CD14-positive monocyte (primary cell): ENCODE measurements around the gene KIRREL3. TPM values are rescaled to one million over a fixed set of nuclear protein-coding genes. Genes with fewer than 3 reads are reported as not detected.

Source experiments
- DNase-seq, 3 donors: peaks; one replicate each; pipeline ENCODE4 v3.0.0-alpha.2; 2011 to 2022
- H2AFZ ChIP-seq: 2 replicates; pipeline ENCODE4 v1.6.0; 2012; ENCODE audit warnings: mild to moderate bottlenecking, low read depth, low read length, inconsistent platforms; ENCODE audit not compliant: insufficient read depth, poor library complexity, severe bottlenecking
- H3K27ac ChIP-seq, 2 donors: 1 replicate in 1 of 2; 2 replicates in 1 of 2; pipeline ENCODE4 v1.5.1; 2012 to 2013; ENCODE audit warnings: low read length in 2 of 2, control low read depth in 1 of 2, inconsistent platforms in 1 of 2, low read depth in 1 of 2, mild to moderate bottlenecking in 1 of 2
- H3K27me3 ChIP-seq, 2 donors: one replicate each; pipeline versions ENCODE4 v1.6.0 to v1.6.1; 2011 to 2013; ENCODE audit warnings: low read length in 2 of 2; ENCODE audit not compliant: control insufficient read depth in 2 of 2, insufficient read depth in 2 of 2
- H3K36me3 ChIP-seq, 2 donors: replicated peaks in 1 of 2; 1 replicate in 1 of 2; 2 replicates in 1 of 2; pipeline versions ENCODE4 v1.5.1 to v1.6.1; 2012 to 2013; ENCODE audit warnings: low read length in 2 of 2, control low read depth in 1 of 2, inconsistent platforms in 1 of 2, mild to moderate bottlenecking in 1 of 2; ENCODE audit not compliant: insufficient read depth in 2 of 2, control insufficient read depth in 1 of 2
- H3K4me1 ChIP-seq, 2 donors: 1 replicate in 1 of 2; 2 replicates in 1 of 2; pipeline versions ENCODE4 v1.5.1 to v1.6.1; 2012 to 2013; ENCODE audit warnings: low read length in 2 of 2, control low read depth in 1 of 2, inconsistent platforms in 1 of 2, mild to moderate bottlenecking in 1 of 2, moderate library complexity in 1 of 2; ENCODE audit not compliant: insufficient read depth in 2 of 2, control insufficient read depth in 1 of 2
- H3K4me2 ChIP-seq: replicated peaks from 2 replicates; pipeline ENCODE3; 2012; ENCODE audit warnings: low read length, moderate library complexity, mild to moderate bottlenecking; ENCODE audit not compliant: poor library complexity, severe bottlenecking; ENCODE audit errors: extremely low read depth
- H3K4me3 ChIP-seq, 3 experiments: fragments of 200-600 bp in 1 of 3; sonication (generic) in 1 of 3; replicated peaks in 1 of 3; 1 replicate in 2 of 3; 2 replicates in 1 of 3; pipeline ENCODE4 v1.5.1; 2011 to 2013; ENCODE audit warnings: low read length in 3 of 3, mild to moderate bottlenecking in 3 of 3, control low read depth in 2 of 3, low read depth in 2 of 3, inconsistent platforms in 1 of 3, moderate library complexity in 1 of 3
- H3K79me2 ChIP-seq: 2 replicates; pipeline ENCODE4 v1.6.0; 2012; ENCODE audit warnings: mild to moderate bottlenecking, control low read depth, inconsistent platforms, low read length, moderate library complexity; ENCODE audit not compliant: insufficient read depth
- H3K9ac ChIP-seq: 2 replicates; pipeline ENCODE4 v1.6.0; 2017; ENCODE audit warnings: low read length, mild to moderate bottlenecking; ENCODE audit not compliant: insufficient read depth, poor library complexity, severe bottlenecking
- H3K9me3 ChIP-seq, 2 donors: replicated peaks in 1 of 2; 1 replicate in 1 of 2; 2 replicates in 1 of 2; pipeline versions ENCODE4 v1.5.1 to v1.6.1; 2012 to 2013; ENCODE audit warnings: low read length in 2 of 2, control low read depth in 1 of 2; ENCODE audit not compliant: control insufficient read depth in 1 of 2, insufficient read depth in 1 of 2
- H4K20me1 ChIP-seq: 2 replicates; pipeline ENCODE4 v1.6.0; 2012; ENCODE audit warnings: mild to moderate bottlenecking, low read length, control low read depth, moderate library complexity; ENCODE audit not compliant: insufficient read depth
- H3K27ac Mint-ChIP-seq, 7 donors: one replicate each; pipeline ENCODE4 v1.8.0; 2020; ENCODE audit warnings: mild to moderate bottlenecking in 7 of 7, mixed read lengths in 7 of 7, moderate library complexity in 6 of 7, inconsistent platforms in 2 of 7
- H3K27me3 Mint-ChIP-seq, 3 donors: one replicate each; pipeline ENCODE4 v1.8.0; 2021 to 2022; ENCODE audit warnings: low read depth in 3 of 3, mild to moderate bottlenecking in 3 of 3, mixed read lengths in 3 of 3, moderate library complexity in 3 of 3, inconsistent platforms in 1 of 3
- H3K36me3 Mint-ChIP-seq, 2 donors: one replicate each; pipeline ENCODE4 v1.8.0; 2020; ENCODE audit warnings: mixed read lengths in 2 of 2, inconsistent platforms in 1 of 2, mild to moderate bottlenecking in 1 of 2
- H3K4me1 Mint-ChIP-seq: one replicate; pipeline ENCODE4 v1.8.0; 2020; ENCODE audit warnings: mild to moderate bottlenecking, mixed read lengths
- H3K4me3 Mint-ChIP-seq, 2 donors: one replicate each; pipeline ENCODE4 v1.8.0; 2020; ENCODE audit warnings: mild to moderate bottlenecking in 2 of 2, mixed read lengths in 2 of 2, moderate library complexity in 1 of 2
- H3K9me3 Mint-ChIP-seq, 7 donors: one replicate each; pipeline ENCODE4 v1.8.0; 2020 to 2022; ENCODE audit warnings: mixed read lengths in 7 of 7, mild to moderate bottlenecking in 6 of 7, moderate library complexity in 6 of 7, inconsistent platforms in 2 of 7
- CTCF ChIP-seq: fragments of 200-600 bp; IDR thresholded peaks from one replicate; pipeline ENCODE4 v1.8.0; 2022; ENCODE audit warnings: antibody characterized with exemption, mild to moderate bottlenecking
- WGBS: methylation state at CpG from one replicate; pipeline ENCODE4 v1.1.5; 2013; ENCODE audit warnings: missing lambda C conversion rate; ENCODE audit not compliant: insufficient coverage; 5-methylcytosine and 5-hydroxymethylcytosine counted together
- intact Hi-C, 2 donors: fragments of 100-400 bp; cut with micrococcal nuclease; formaldehyde crosslinking; loops; one replicate each; pipeline versions ENCODE4 v1.15.0 to v1.15.1; 2023
- polyA plus RNA-seq, 3 donors: library from polyadenylated mRNA; depleted of rRNA in 1 of 3; unstranded in 2 of 3; stranded (reverse) in 1 of 3; fragments of 300-500 nt in 2 of 3; fragments of >200 nt in 1 of 3; fragmentation: Illumina TruSeq in 2 of 3; gene quantifications; 1 replicate in 2 of 3; 2 replicates in 1 of 3; pipeline ENCODE4 v1.2.3, GENCODE V29; 2012 to 2021

The KIRREL3 gene
- polyA plus RNA-seq, 3 donors = not detected

DNA sequence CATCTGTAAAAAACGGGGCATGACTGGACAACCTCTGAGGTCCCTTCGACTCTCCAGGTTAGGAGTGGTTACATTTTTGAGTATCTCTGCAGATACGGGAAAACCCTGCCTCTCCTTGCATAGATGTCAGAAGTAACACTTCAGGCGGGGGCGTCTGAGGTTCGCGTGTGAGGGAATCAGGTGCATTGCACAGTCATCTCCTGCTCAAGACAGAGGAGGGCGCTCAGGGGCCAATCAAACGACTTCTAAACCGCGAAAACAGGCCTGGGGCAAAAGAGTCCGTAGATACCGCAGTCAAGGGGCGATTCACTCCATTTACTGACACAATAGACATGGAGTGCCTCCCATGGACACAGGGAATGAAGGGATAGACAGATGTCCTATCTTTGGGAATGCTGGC, 31.7 kb downstream of the KIRREL3 start:
- no peaks in the 10 kb centered on the region for H3K4me1 ChIP-seq
- no peak for DNase-seq
- no peaks in the 10 kb centered on the region for H3K79me2 ChIP-seq
- H3K27ac Mint-ChIP-seq = no peak overlapping the region
- H3K27me3 Mint-ChIP-seq = peaks cover 22% of the 10 kb centered on the region in 3 donors
- H3K27ac ChIP-seq = no peak overlapping the region
- 9% methylated on average over 8 of the region's 14 CpGs for whole genome bisulfite sequencing
- peaks cover 0 to 22% of the 10 kb centered on the region in 2 donors for H3K27me3 ChIP-seq
- H3K4me2 ChIP-seq = no peak overlapping the region
- H3K4me1 Mint-ChIP-seq = no peaks in the 10 kb centered on the region
- H3K9me3 ChIP-seq = no peaks in the 10 kb centered on the region
- no peak overlapping the region for H3K4me3 Mint-ChIP-seq
- H4K20me1 ChIP-seq = no peaks in the 10 kb centered on the region
- H3K4me3 ChIP-seq = no peak overlapping the region
- no peak overlapping the region for H3K9ac ChIP-seq
- no peaks in the 10 kb centered on the region for H3K36me3 ChIP-seq
- TF ChIP-seq CTCF = no peak
- no peaks in the 10 kb centered on the region for H3K36me3 Mint-ChIP-seq
- no peak overlapping the region for H2AFZ ChIP-seq
- intact Hi-C loops = no loop called here
- H3K9me3 Mint-ChIP-seq = peaks cover 0 to 5% (median 0%) of the 10 kb centered on the region in 7 donors

- H3K27me3 Mint-ChIP-seq = peaks cover 19 to 22% (median 19%) of the 10 kb centered on the region in 3 donors
- no peak overlapping the region for H3K4me3 ChIP-seq
- H2AFZ ChIP-seq = no peak overlapping the region
- no peak for TF ChIP-seq CTCF
- H3K27ac ChIP-seq = no peak overlapping the region
- H3K9me3 ChIP-seq = no peaks in the 10 kb centered on the region
- 94% methylated on average over 3 of the region's 6 CpGs for WGBS
- peaks cover 0 to 2% (median 0%) of the 10 kb centered on the region in 7 donors for H3K9me3 Mint-ChIP-seq
- no peaks in the 10 kb centered on the region for H3K36me3 ChIP-seq
- H3K4me1 Mint-ChIP-seq = no peaks in the 10 kb centered on the region
- no peaks in the 10 kb centered on the region for H4K20me1 ChIP-seq
- H3K4me3 Mint-ChIP-seq = no peak overlapping the region
- H3K27me3 ChIP-seq = peaks cover 0 to 19% of the 10 kb centered on the region in 2 donors
- no peak overlapping the region for H3K4me2 ChIP-seq
- H3K27ac Mint-ChIP-seq = no peak overlapping the region
- intact Hi-C loops = no loop called here
- no peak overlapping the region for H3K9ac ChIP-seq
- no peaks in the 10 kb centered on the region for H3K36me3 Mint-ChIP-seq
- H3K4me1 ChIP-seq = no peaks in the 10 kb centered on the region
- no peaks in the 10 kb centered on the region for H3K79me2 ChIP-seq
- no peak for DNase-seq
Observed at GRCh38 chr11:126965331-126965730, 35.2 kb downstream of the KIRREL3 start.
